Right atrium auricular region (tissue), 2 donors: ENCODE data around the gene RGS14. TPM values are rescaled to one million over a fixed set of nuclear protein-coding genes. Genes with fewer than 3 reads are reported as not detected.

ENCODE experiments used
- DNase-seq: peaks from one replicate; pipeline ENCODE4 v3.0.0-alpha.2; 2019; ENCODE audit warnings: low spot score
- H3K27ac ChIP-seq, 2 donors: fragments of 200-600 bp; sonication (generic); 1 replicate in 1 of 2; 2 replicates in 1 of 2; pipeline ENCODE4 v1.5.1; 2016 to 2019
- H3K27me3 ChIP-seq, 2 donors: fragments of 200-600 bp; sonication (generic); one replicate each; pipeline versions ENCODE4 v1.5.1 to v1.6.0; 2017 to 2019
- H3K36me3 ChIP-seq: fragments of 200-600 bp; sonication (generic); one replicate; pipeline ENCODE4 v1.5.1; 2016
- H3K4me1 ChIP-seq, 2 donors: fragments of 200-600 bp; sonication (generic); one replicate each; pipeline versions ENCODE4 v1.5.1 to v1.6.0; 2017 to 2019
- H3K4me3 ChIP-seq, 2 donors: fragments of 200-600 bp; sonication (generic); 1 replicate in 1 of 2; 2 replicates in 1 of 2; pipeline ENCODE4 v1.5.1; 2017 to 2019; ENCODE audit warnings: mild to moderate bottlenecking in 1 of 2, moderate library complexity in 1 of 2
- H3K9me3 ChIP-seq, 2 donors: fragments of 200-600 bp; sonication (generic); one replicate each; pipeline ENCODE4 v1.5.1; 2019
- total RNA-seq, 2 donors: library from RNA; depleted of rRNA; stranded (reverse); fragments of >200 nt; gene quantifications; one replicate each; pipeline ENCODE4 v1.1.0, GENCODE V29; 2016
- TF ChIP-seq, protein P1 (sequence below), 2 donors: fragments of 200-600 bp; sonication (generic); IDR thresholded peaks; one replicate each; pipeline ENCODE4 v1.5.1; 2019; ENCODE audit warnings: antibody characterized with exemption in 2 of 2

Gene RGS14
- total RNA-seq, 2 donors from 2014 or later = 3.1 to 6.8 TPM

DNA sequence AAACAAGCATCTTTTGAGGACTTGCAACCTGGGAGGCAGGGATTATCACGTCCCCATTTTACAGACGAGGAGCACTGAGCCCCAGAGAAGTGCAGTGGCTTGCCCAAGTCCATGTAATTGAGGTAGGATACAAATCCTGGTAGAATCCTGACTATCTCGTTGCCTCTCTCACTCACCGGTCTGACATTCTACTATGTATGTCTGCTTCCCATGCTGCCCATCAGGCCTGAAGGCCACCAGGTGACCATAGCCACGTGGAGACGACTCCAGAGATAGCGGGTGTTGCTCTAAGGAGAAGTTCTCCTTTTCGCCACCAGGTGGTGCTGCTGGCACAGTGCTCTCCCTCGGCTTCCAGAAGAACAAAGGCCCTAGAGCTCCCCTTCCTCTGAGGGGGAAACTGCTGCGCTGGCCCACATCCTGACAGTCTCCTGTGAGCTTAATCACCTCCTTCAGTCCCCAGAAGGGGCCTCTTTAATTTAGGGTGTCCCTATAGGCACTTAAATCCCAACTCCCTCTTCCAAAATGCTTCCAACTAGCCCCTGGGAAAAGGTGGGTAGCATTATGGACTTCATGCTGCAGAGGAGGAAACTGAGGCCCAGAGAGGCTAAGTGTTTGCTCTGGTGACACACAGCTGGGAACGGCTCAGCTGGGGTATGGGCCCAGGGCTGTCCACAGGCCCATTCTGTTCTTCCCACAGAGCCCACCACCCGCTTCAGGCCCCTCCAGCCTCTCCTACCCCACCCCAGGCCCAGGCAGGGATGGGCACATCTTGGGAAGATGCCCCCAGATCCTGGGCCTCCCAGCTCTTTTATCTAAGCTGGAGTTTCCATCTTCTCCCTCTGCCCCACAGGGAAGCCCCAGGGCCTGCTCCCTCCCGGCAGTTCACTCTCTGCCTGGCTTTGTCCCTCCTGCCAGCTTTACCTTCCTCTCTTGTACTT is 32.9 kb downstream of the RGS14 start:
- DNase-seq = peak; percentile 86
- no peaks in the 10 kb centered on the region for H3K9me3 ChIP-seq
- no peak overlapping the region for H3K27ac ChIP-seq
- H3K27me3 ChIP-seq = peaks cover 0 to 4% of the 10 kb centered on the region in 2 donors
- H3K4me1 ChIP-seq = no peaks in the 10 kb centered on the region
- TF ChIP-seq, protein P1, sequence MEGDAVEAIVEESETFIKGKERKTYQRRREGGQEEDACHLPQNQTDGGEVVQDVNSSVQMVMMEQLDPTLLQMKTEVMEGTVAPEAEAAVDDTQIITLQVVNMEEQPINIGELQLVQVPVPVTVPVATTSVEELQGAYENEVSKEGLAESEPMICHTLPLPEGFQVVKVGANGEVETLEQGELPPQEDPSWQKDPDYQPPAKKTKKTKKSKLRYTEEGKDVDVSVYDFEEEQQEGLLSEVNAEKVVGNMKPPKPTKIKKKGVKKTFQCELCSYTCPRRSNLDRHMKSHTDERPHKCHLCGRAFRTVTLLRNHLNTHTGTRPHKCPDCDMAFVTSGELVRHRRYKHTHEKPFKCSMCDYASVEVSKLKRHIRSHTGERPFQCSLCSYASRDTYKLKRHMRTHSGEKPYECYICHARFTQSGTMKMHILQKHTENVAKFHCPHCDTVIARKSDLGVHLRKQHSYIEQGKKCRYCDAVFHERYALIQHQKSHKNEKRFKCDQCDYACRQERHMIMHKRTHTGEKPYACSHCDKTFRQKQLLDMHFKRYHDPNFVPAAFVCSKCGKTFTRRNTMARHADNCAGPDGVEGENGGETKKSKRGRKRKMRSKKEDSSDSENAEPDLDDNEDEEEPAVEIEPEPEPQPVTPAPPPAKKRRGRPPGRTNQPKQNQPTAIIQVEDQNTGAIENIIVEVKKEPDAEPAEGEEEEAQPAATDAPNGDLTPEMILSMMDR (IDR thresholded peaks at IDR 0.05) = peak; percentile 98 to 99
- no peaks in the 10 kb centered on the region for H3K36me3 ChIP-seq
- H3K4me3 ChIP-seq = no peak overlapping the region

DNA sequence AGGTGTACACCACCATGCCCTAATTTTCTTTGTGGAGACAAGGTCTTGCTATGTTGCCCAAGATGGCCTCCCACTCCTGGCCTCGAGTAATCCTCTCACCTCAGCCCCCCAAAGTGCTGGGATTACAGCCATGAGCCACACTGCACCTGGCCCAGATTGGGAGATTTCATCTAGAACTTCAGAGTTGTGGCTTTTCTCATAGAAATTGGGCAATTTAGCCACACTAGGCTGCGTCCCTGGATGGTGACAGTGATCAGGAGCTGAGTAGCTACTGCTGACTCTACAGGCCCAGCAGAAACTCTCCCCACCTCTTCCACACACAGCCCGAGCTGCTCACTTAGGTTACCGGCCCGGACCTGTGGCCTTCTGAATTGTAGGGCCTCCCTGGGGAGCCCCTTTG is 35.0 kb downstream of the RGS14 start:
- H3K27me3 ChIP-seq = peaks cover 0 to 4% of the 10 kb centered on the region in 2 donors

DNA sequence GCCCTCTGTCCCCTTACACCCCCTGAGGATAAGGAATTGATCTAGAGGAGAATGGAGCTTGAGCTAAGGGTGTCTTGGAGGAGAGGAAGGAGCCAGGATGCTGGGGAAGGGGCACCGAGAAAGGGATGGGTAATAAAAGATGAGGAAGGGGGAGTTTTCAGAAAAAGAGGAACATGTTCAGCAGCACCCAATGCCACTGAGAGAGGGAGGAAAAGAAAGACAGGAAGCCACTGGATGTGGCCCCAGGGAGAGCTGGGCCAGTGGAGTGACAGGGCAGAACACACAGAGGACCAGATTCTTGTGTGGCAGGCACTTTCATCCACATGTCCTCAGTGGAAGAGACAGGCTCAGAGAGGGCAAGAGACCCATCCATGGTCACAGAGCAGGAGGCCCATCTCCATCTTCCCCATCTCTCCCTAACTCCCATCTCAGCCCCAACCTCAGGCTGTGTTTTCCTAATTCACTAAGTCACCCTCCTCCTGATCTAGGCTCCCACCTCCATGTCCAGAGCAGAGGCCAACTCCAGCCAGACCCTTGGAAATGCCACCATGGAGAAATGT is 35.6 kb downstream of the RGS14 start:
- no peak overlapping the region for H3K4me3 ChIP-seq
- no peak overlapping the region for H3K27ac ChIP-seq
- H3K9me3 ChIP-seq = no peaks in the 10 kb centered on the region
- TF ChIP-seq, protein P1 (IDR thresholded peaks at IDR 0.05) = no peak
- peaks cover 0 to 4% of the 10 kb centered on the region in 2 donors for H3K27me3 ChIP-seq
- H3K36me3 ChIP-seq = no peaks in the 10 kb centered on the region
- DNase-seq = no peak
- no peaks in the 10 kb centered on the region for H3K4me1 ChIP-seq

More for the DNA sequence above, 35.0 kb downstream of the RGS14 start:
- no peaks in the 10 kb centered on the region for H3K9me3 ChIP-seq
- no peak overlapping the region for H3K27ac ChIP-seq
- no peak for DNase-seq
- H3K36me3 ChIP-seq = no peaks in the 10 kb centered on the region
- H3K4me1 ChIP-seq = no peaks in the 10 kb centered on the region
- TF ChIP-seq, protein P1 (IDR thresholded peaks at IDR 0.05) = no peak
- H3K4me3 ChIP-seq = no peak overlapping the region

- no peaks in the 10 kb centered on the region for H3K4me1 ChIP-seq
- DNase-seq = no peak
- TF ChIP-seq, protein P1 (IDR thresholded peaks at IDR 0.05) = no peak
- H3K36me3 ChIP-seq = no peaks in the 10 kb centered on the region
- no peak overlapping the region for H3K27ac ChIP-seq
- H3K27me3 ChIP-seq = peaks cover 0 to 4% of the 10 kb centered on the region in 2 donors
- H3K9me3 ChIP-seq = no peaks in the 10 kb centered on the region
- no peak overlapping the region for H3K4me3 ChIP-seq
These were observed 36.3 kb downstream of the RGS14 start for GRCh38 chr5:177393990-177394389.

DNA sequence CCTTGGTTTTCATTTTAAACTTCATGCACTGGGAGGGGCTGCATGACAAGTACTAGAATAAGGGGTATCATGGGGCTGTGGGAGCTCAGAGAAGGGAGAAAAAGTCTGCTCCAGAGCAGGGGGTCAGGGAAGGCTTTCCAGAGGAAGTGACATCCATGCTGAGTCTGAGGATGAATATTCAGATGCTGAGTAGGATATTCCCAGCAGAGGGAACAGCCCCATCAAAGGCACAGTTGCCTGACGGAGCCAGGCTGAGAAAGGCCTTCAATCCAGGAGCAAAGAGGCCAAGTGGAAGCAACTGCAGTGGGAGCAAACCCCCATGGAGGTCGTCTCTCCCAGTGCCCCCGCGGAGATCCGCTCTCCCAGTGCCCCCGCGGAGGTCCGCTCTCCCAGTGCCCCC is 38.4 kb downstream of the RGS14 start:
- Histone ChIP-seq H3K27me3 (peaks cover 15 to 20% of the 10 kb centered on the region in 2 donors), H3K27ac (no peak overlapping the region), H3K4me3 (no peak overlapping the region), H3K9me3 (no peaks in the 10 kb centered on the region), H3K36me3 (no peaks in the 10 kb centered on the region), H3K4me1 (peaks cover 0 to 10% of the 10 kb centered on the region in 2 donors)
- TF ChIP-seq, protein P1 (IDR thresholded peaks at IDR 0.05) = no peak
- DNase-seq = no peak
